ENCODE results near the gene PCDHGA4.

DNA sequence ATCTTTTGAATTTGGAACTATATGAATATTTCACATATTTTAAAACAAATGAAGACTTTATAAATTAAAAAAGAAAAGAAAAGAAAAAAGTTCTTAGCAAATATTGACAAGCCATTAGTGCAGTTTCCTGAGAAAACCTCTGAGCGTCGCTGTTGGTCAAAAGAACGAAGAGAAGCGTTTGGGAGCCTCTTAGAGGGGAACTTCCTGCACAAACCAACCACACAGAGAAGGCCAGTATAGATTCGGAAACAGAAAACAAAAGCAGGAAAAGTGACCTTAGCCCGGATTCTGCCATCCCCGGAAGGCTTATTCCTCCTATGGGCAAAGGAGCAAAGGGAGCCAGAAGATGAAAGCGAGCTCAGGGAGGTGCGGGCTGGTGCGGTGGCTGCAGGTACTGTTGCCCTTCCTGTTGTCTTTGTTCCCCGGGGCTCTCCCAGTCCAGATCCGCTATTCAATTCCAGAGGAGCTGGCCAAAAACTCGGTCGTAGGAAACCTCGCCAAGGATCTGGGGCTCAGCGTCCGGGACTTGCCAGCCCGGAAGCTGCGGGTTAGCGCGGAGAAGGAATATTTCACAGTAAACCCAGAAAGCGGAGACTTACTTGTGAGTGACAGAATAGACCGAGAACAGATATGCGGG lies 5.1 kb downstream of the PCDHGA4 start, which contains the start of gene PCDHGB2:
- TF ChIP-seq, protein P1, sequence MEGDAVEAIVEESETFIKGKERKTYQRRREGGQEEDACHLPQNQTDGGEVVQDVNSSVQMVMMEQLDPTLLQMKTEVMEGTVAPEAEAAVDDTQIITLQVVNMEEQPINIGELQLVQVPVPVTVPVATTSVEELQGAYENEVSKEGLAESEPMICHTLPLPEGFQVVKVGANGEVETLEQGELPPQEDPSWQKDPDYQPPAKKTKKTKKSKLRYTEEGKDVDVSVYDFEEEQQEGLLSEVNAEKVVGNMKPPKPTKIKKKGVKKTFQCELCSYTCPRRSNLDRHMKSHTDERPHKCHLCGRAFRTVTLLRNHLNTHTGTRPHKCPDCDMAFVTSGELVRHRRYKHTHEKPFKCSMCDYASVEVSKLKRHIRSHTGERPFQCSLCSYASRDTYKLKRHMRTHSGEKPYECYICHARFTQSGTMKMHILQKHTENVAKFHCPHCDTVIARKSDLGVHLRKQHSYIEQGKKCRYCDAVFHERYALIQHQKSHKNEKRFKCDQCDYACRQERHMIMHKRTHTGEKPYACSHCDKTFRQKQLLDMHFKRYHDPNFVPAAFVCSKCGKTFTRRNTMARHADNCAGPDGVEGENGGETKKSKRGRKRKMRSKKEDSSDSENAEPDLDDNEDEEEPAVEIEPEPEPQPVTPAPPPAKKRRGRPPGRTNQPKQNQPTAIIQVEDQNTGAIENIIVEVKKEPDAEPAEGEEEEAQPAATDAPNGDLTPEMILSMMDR (IDR thresholded peaks at IDR 0.05 in 4 of 5, conservative IDR thresholded peaks at IDR 0.05 in 1 of 5) = peak; percentile 26 to 48 (median 34)
- TF ChIP-seq POLR2A (IDR thresholded peaks at IDR 0.05) = no peak
